Upper lobe of left lung (tissue), 6 donors: ENCODE measurements around the gene RAB11A. TPM values are rescaled to one million over a fixed set of nuclear protein-coding genes. Genes with fewer than 3 reads are reported as not detected.
A peak's percentile ranks its signal among the peaks of the same experiment; 100 is the strongest.

Source experiments
- ATAC-seq, 2 donors: fragments of 200-7000 bp; cut with Tn5 transposase; one replicate each; pipeline ENCODE4 v1.9.1; 2022; ENCODE audit warnings: mild to moderate bottlenecking in 2 of 2, moderate library complexity in 2 of 2; ENCODE audit not compliant: low FRiP score in 2 of 2
- DNase-seq, 2 donors: peaks; one replicate each; pipeline ENCODE4 v3.0.0-alpha.2; 2019 to 2020
- H3K27ac ChIP-seq, 4 donors: fragments of 200-600 bp; sonication (generic); one replicate each; pipeline ENCODE4 v1.5.1; 2016 to 2019
- H3K27me3 ChIP-seq, 4 donors: fragments of 200-600 bp; sonication (generic); one replicate each; pipeline ENCODE4 v1.5.1; 2017 to 2019
- H3K36me3 ChIP-seq, 4 donors: fragments of 200-600 bp; sonication (generic); one replicate each; pipeline ENCODE4 v1.5.1; 2016 to 2019
- H3K4me1 ChIP-seq, 4 donors: fragments of 200-600 bp; sonication (generic); one replicate each; pipeline ENCODE4 v1.5.1; 2018 to 2019
- H3K4me3 ChIP-seq, 4 donors: fragments of 200-600 bp; sonication (generic); one replicate each; pipeline ENCODE4 v1.5.1; 2017 to 2019; ENCODE audit warnings: mild to moderate bottlenecking in 2 of 4, moderate library complexity in 1 of 4
- H3K9me3 ChIP-seq, 4 donors: fragments of 200-600 bp; sonication (generic); one replicate each; pipeline ENCODE4 v1.5.1; 2018 to 2019
- EP300 ChIP-seq, 4 donors: sonication (generic); formaldehyde crosslinking; IDR thresholded peaks; one replicate each; pipeline ENCODE4 v1.5.1; 2017; ENCODE audit warnings: antibody characterized with exemption in 4 of 4, control low read depth in 2 of 4
- POLR2A ChIP-seq, 4 donors: fragments of 450-650 bp; IDR thresholded peaks; one replicate each; pipeline ENCODE4 v1.5.1; 2016 to 2017; ENCODE audit warnings: antibody characterized with exemption in 4 of 4, mild to moderate bottlenecking in 2 of 4
- POLR2AphosphoS5 ChIP-seq, 2 donors: sonication (generic); formaldehyde crosslinking; IDR thresholded peaks; one replicate each; pipeline ENCODE4 v1.5.1; 2017; ENCODE audit warnings: antibody characterized with exemption in 2 of 2
- WGBS, 2 donors: methylation state at CpG; one replicate each; pipeline ENCODE4 v1.1.5; 2017 to 2018; 5-methylcytosine and 5-hydroxymethylcytosine counted together
- total RNA-seq, 6 donors: library from RNA; depleted of rRNA in 4 of 6; stranded (reverse); fragments of >200 nt in 4 of 6; gene quantifications; one replicate each; pipeline versions ENCODE4 v1.1.0 to v1.2.1, GENCODE V29; 2016 to 2021
- TF ChIP-seq, protein P1 (sequence below), 6 experiments: fragments of 450-650 bp in 4 of 6; fragments of 200-600 bp in 2 of 6; sonication (generic) in 2 of 6; IDR thresholded peaks; one replicate each; pipeline ENCODE4 v1.5.1; 2016 to 2019; ENCODE audit warnings: antibody characterized with exemption in 6 of 6
- donor health status: DM: no; HTN: no; CAD: no; lungs with moderate emphysema.
- donor health status: DM: no; HTN: yes; CAD: no; lungs with severe emphysema.

The RAB11A gene
- total RNA-seq, 6 donors from 2014 or later, result 15.7 to 205 (median 144) TPM

DNA sequence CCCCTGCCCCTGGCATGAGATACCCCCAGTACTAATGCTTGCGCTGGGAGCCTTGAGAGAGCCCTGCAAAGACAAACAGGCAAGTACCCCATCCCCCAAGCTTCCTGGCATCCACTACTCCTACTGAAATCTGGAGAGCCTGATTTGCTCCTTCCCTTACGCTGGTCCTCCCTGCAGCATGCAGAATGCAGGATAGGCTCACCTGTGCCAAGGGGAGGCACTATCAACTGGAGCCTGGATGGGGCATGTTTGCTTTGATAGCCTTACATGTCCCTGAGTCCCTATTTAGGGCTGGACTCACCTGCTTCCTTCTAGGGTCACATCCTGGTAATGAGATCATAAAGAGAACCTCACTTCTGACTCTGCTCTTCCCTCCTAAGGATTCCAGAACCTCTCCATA, 42.9 kb downstream of the RAB11A start:
- H3K4me1 ChIP-seq, result peaks cover 0 to 11% (median 6%) of the 10 kb centered on the region in 4 donors
- ATAC-seq, result no peak
- no peaks in the 10 kb centered on the region for H3K27me3 ChIP-seq
- H3K36me3 ChIP-seq, result peaks cover 0 to 49% (median 29%) of the 10 kb centered on the region in 4 donors
- H3K27ac ChIP-seq, result no peak overlapping the region
- TF ChIP-seq, protein P1, sequence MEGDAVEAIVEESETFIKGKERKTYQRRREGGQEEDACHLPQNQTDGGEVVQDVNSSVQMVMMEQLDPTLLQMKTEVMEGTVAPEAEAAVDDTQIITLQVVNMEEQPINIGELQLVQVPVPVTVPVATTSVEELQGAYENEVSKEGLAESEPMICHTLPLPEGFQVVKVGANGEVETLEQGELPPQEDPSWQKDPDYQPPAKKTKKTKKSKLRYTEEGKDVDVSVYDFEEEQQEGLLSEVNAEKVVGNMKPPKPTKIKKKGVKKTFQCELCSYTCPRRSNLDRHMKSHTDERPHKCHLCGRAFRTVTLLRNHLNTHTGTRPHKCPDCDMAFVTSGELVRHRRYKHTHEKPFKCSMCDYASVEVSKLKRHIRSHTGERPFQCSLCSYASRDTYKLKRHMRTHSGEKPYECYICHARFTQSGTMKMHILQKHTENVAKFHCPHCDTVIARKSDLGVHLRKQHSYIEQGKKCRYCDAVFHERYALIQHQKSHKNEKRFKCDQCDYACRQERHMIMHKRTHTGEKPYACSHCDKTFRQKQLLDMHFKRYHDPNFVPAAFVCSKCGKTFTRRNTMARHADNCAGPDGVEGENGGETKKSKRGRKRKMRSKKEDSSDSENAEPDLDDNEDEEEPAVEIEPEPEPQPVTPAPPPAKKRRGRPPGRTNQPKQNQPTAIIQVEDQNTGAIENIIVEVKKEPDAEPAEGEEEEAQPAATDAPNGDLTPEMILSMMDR (IDR thresholded peaks at IDR 0.05), result no peak
- TF ChIP-seq POLR2AphosphoS5 (IDR thresholded peaks at IDR 0.05) (no peak), POLR2A (IDR thresholded peaks at IDR 0.05) (no peak), EP300 (IDR thresholded peaks at IDR 0.05) (no peak)
- no peak for DNase-seq
- WGBS, 2 donors, result 100% methylated on average over 1 to 2 of the region's 2 CpGs
- no peak overlapping the region for H3K4me3 ChIP-seq
- no peaks in the 10 kb centered on the region for H3K9me3 ChIP-seq

DNA sequence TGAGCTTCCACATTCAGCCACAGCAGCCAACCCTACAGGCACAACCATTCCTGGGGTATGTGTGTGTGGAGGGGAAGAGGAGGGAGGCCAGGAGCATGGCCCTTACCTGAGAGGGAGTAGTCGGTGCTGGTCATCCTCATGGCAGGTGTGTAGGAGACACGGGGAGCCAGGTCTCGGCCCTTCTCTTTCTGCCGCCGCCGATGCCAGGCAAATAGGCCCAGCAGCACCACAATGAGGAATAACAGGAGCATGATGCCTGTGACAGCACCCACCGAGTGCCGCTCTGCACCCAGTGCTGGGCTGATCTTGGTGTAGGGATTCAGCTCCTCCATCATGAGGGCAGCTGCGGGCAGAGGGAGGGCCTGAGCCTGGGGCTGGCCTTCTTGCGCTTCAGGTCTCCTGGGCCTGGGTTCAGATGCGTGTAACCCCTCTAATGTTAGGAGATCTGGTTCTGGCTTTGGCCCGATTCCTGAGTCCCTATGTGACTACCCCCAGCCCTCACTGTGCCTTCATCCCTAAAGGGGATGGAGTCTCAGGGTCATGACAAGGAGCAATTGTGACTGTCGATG, 44.4 kb downstream of the RAB11A start:
- DNase-seq, result peak in 1 of 2 donors; percentile 47
- H3K4me3 ChIP-seq, result no peak overlapping the region
- no peaks in the 10 kb centered on the region for H3K27me3 ChIP-seq
- ATAC-seq, result no peak
- H3K4me1 ChIP-seq, result peaks cover 0 to 11% (median 6%) of the 10 kb centered on the region in 4 donors
- TF ChIP-seq EP300 (IDR thresholded peaks at IDR 0.05), result no peak
- TF ChIP-seq, protein P1 (IDR thresholded peaks at IDR 0.05), result no peak
- TF ChIP-seq POLR2AphosphoS5 (IDR thresholded peaks at IDR 0.05), result no peak
- TF ChIP-seq POLR2A (IDR thresholded peaks at IDR 0.05), result no peak
- H3K27ac ChIP-seq, result no peak overlapping the region
- no peaks in the 10 kb centered on the region for H3K9me3 ChIP-seq
- H3K36me3 ChIP-seq, result peaks cover 0 to 44% (median 21%) of the 10 kb centered on the region in 4 donors
- 92 to 96% methylated on average over 10 to 13 of the region's 13 CpGs for WGBS, 2 donors

DNA sequence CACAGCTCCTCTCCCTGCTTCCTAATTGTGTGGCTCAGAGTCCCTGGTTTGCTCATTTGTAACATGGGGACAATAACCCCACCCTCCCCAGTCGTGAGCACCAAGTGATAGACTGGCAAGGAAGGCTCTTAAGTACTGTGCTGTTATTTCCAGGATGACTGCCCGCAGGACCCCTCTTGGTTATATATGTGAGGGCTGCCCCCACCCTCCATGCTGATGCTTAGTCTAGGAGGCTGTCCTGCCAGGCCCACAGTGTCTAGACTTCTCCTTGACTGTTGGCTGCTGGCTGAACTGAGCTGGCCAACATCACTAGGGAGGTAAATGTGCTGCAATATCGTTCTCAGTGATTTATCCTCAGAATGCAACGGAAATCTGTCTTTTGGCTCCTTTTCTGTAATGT, 45.1 kb downstream of the RAB11A start:
- WGBS, 2 donors, result 82% methylated on average over 4 of the region's 4 CpGs
- H3K4me3 ChIP-seq, result no peak overlapping the region
- no peaks in the 10 kb centered on the region for H3K9me3 ChIP-seq
- ATAC-seq (peak in 1 of 2 donors; percentile 67), DNase-seq (no peak)
- peaks cover 0 to 11% (median 6%) of the 10 kb centered on the region in 4 donors for H3K4me1 ChIP-seq
- no peak overlapping the region for H3K27ac ChIP-seq
- H3K27me3 ChIP-seq, result no peaks in the 10 kb centered on the region
- H3K36me3 ChIP-seq, result peaks cover 0 to 48% (median 22%) of the 10 kb centered on the region in 4 donors
- TF ChIP-seq, protein P1 (IDR thresholded peaks at IDR 0.05), result no peak
- TF ChIP-seq POLR2AphosphoS5 (IDR thresholded peaks at IDR 0.05) (no peak), EP300 (IDR thresholded peaks at IDR 0.05) (no peak), POLR2A (IDR thresholded peaks at IDR 0.05) (no peak)

DNA sequence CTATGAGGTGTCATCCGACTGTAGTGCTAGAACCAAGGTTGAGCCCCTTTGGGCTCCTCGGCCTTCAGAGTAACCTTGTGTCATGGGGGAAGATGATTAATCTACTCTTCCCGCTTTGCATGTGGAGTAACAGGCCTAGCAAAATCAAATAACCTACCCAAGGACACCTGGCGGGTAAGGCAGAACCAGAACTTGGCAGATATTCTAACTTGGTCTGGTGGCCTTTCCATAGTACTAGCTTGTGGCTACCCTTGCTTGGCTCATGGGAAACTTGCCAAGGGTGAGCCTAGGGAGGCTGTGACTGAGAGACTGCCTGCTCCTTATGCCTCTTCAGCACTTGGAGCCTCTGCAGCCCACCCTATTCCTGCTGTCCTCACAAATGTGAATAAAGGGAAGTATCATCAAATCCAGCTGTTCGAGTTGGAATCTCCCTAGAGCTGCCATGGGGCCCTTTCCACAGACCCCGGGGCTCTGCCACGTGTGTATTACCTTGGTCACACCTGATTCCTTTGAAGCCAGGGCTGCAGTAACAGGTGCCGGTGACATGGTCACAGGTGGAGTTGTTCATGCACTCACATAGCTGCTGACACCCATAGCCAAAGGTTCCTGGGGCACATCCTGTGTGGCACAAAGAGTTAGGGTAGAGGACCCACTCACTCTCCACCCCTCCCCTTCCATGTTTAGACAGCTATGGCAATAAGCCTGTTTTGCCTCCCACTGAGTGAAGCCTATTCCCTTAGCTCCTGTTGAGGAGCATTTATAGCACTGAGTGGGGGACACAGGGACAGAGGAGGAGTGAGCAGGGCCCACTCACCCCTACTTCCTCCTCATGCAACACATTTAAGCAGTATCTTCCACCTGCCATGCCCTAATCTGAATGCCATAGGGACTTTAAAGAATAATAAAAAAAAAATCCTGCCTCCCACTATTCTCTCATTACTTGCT, 46.0 kb downstream of the RAB11A start:
- Histone ChIP-seq H3K36me3 (peaks cover 0 to 42% (median 20%) of the 10 kb centered on the region in 4 donors), H3K27me3 (no peaks in the 10 kb centered on the region), H3K27ac (no peak overlapping the region), H3K4me3 (no peak overlapping the region), H3K4me1 (peaks cover 0 to 11% (median 6%) of the 10 kb centered on the region in 4 donors), H3K9me3 (no peaks in the 10 kb centered on the region)
- TF ChIP-seq, protein P1 (IDR thresholded peaks at IDR 0.05), result no peak
- TF ChIP-seq EP300 (IDR thresholded peaks at IDR 0.05) (no peak), POLR2AphosphoS5 (IDR thresholded peaks at IDR 0.05) (no peak), POLR2A (IDR thresholded peaks at IDR 0.05) (no peak)
- no peak for ATAC-seq
- 89 to 96% methylated on average over 7 to 8 of the region's 8 CpGs for WGBS, 2 donors
- no peak for DNase-seq
